Vagina (tissue), 2 donors: ENCODE data around the gene PTGIS.

Source experiments
- POLR2AphosphoS5 ChIP-seq, 2 donors: sonication (generic); formaldehyde crosslinking; IDR thresholded peaks; one replicate each; pipeline ENCODE4 v1.9.0; 2017; ENCODE audit warnings: antibody characterized with exemption in 2 of 2, mild to moderate bottlenecking in 2 of 2, low read depth in 1 of 2; ENCODE audit not compliant: insufficient read depth in 1 of 2
- TF ChIP-seq, protein P1 (sequence below), 3 experiments: fragments of 450-650 bp in 2 of 3; fragments of 200-600 bp in 1 of 3; sonication (generic) in 1 of 3; IDR thresholded peaks; one replicate each; pipeline ENCODE4 v1.5.1; 2017 to 2019; ENCODE audit warnings: antibody characterized with exemption in 3 of 3, mild to moderate bottlenecking in 2 of 3, moderate library complexity in 2 of 3

DNA sequence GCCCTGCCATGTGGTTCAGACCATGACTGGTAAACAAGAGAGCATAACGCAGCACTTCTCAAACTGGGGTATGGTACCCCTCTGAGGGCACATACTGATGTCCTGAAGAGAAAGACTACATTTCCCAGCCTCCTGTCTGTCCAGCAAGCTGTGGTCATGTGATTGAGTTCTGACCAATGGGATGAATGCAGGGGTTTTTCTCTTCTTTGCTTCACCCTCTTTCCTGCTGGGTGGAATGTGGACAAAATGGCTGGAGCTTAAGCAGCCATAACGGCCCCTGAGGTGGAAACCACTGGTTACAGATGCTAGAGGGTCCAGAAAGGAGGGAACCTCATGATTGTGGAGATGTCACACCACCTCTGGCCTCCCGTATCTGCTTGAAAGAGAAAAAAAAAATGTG lies 66.0 kb downstream of the PTGIS start:
- TF ChIP-seq, protein P1, sequence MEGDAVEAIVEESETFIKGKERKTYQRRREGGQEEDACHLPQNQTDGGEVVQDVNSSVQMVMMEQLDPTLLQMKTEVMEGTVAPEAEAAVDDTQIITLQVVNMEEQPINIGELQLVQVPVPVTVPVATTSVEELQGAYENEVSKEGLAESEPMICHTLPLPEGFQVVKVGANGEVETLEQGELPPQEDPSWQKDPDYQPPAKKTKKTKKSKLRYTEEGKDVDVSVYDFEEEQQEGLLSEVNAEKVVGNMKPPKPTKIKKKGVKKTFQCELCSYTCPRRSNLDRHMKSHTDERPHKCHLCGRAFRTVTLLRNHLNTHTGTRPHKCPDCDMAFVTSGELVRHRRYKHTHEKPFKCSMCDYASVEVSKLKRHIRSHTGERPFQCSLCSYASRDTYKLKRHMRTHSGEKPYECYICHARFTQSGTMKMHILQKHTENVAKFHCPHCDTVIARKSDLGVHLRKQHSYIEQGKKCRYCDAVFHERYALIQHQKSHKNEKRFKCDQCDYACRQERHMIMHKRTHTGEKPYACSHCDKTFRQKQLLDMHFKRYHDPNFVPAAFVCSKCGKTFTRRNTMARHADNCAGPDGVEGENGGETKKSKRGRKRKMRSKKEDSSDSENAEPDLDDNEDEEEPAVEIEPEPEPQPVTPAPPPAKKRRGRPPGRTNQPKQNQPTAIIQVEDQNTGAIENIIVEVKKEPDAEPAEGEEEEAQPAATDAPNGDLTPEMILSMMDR (IDR thresholded peaks at IDR 0.05): no peak
- no peak for TF ChIP-seq POLR2AphosphoS5 (IDR thresholded peaks at IDR 0.05; ENCODE audit: insufficient read depth in 1 of 2, low read depth in 1 of 2)
